H1 (cell line): ENCODE data around the gene UIMC1.

ENCODE experiments used
- ATF2 ChIP-seq: IDR thresholded peaks from 2 replicates; pipeline ENCODE4 v1.6.1; 2012; ENCODE audit warnings: low read length, inconsistent platforms
- BCL11A ChIP-seq, 2 experiments: IDR thresholded peaks; one replicate each; pipeline ENCODE4 v1.6.1; 2011; ENCODE audit warnings: low read depth in 2 of 2, low read length in 2 of 2, mild to moderate bottlenecking in 2 of 2
- CTCF ChIP-seq, 3 experiments: IDR thresholded peaks; 1 replicate in 2 of 3; 2 replicates in 1 of 3; pipeline versions ENCODE4 v1.5.1 to v1.6.1; 2011; ENCODE audit warnings: low read length in 3 of 3, mild to moderate bottlenecking in 3 of 3, inconsistent platforms in 2 of 3, low read depth in 1 of 3, moderate library complexity in 1 of 3; ENCODE audit not compliant: insufficient read depth in 1 of 3; ENCODE audit errors: control extremely low read depth in 1 of 3
- EP300 ChIP-seq, 2 experiments: IDR thresholded peaks; 1 replicate in 1 of 2; 2 replicates in 1 of 2; pipeline ENCODE4 v1.6.1; 2011 to 2012; ENCODE audit warnings: low read depth in 2 of 2, low read length in 2 of 2, mild to moderate bottlenecking in 2 of 2, borderline replicate concordance in 1 of 2, inconsistent platforms in 1 of 2, moderate library complexity in 1 of 2
- EZH2 ChIP-seq: fragments of 200-600 bp; sonication (generic); IDR thresholded peaks from 2 replicates; pipeline ENCODE4 v1.7.1; 2012; ENCODE audit warnings: low read depth, mild to moderate bottlenecking, moderate library complexity, low read length, inconsistent platforms; ENCODE audit not compliant: severe bottlenecking
- JUND ChIP-seq: IDR thresholded peaks from 2 replicates; pipeline ENCODE4 v1.6.1; 2011; ENCODE audit warnings: mild to moderate bottlenecking, improper control_type of control experiment, low read length
- MAX ChIP-seq: IDR thresholded peaks from 2 replicates; pipeline ENCODE4 v1.6.1; 2012; ENCODE audit warnings: inconsistent platforms
- POLR2A ChIP-seq, 2 experiments: IDR thresholded peaks; 1 replicate in 1 of 2; 2 replicates in 1 of 2; pipeline ENCODE4 v1.6.1; 2011; ENCODE audit warnings: low read depth in 2 of 2, low read length in 2 of 2, mild to moderate bottlenecking in 2 of 2; ENCODE audit errors: control extremely low read depth in 1 of 2
- POLR2AphosphoS5 ChIP-seq: IDR thresholded peaks from 2 replicates; pipeline ENCODE4 v1.6.1; 2011; ENCODE audit warnings: low read depth, low read length
- RXRA ChIP-seq: IDR thresholded peaks from 2 replicates; pipeline ENCODE4 v1.6.1; 2011; ENCODE audit warnings: low read depth, mild to moderate bottlenecking, low read length, moderate library complexity; ENCODE audit not compliant: insufficient read depth
- SIX5 ChIP-seq: IDR thresholded peaks from 2 replicates; pipeline ENCODE4 v1.6.1; 2011; ENCODE audit warnings: mild to moderate bottlenecking, low read depth, low read length
- SP4 ChIP-seq: IDR thresholded peaks from 2 replicates; pipeline ENCODE4 v1.6.1; 2012; ENCODE audit warnings: low read length, inconsistent platforms
- TCF12 ChIP-seq: IDR thresholded peaks from 2 replicates; pipeline ENCODE4 v1.6.1; 2011; ENCODE audit warnings: low read depth, mild to moderate bottlenecking, low read length

DNA sequence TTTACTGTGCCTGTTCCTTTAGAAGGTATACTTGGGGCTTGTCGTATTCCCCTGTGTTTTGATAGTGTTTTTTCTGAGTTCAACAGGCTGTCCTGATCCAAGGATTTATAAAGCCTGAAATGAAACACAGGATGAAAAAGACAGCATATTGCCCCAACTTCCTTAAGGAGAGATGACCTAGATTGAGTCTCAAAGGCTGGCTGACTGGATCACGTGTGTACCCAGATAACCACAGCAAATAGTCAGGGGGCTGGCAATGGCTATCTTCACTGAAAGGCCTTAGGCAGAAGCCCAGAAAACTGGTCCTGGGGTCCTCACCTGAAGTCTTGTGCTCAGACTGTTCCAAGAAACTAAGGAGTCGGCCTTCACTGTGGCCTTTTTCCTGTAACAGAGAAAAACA is 99.8 kb downstream of the UIMC1 start:
- TF ChIP-seq TCF12 (no peak), EZH2 (no peak), EP300 (IDR thresholded peaks at IDR 0.05; ENCODE audit: borderline replicate concordance in 1 of 2, low read depth in 2 of 2, low read length in 2 of 2) (no peak), BCL11A (IDR thresholded peaks at IDR 0.05; ENCODE audit: low read depth in 2 of 2, low read length in 2 of 2) (no peak), SP4 (no peak), ATF2 (no peak), CTCF (IDR thresholded peaks at IDR 0.05; ENCODE audit: control extremely low read depth in 1 of 3, insufficient read depth in 1 of 3, low read depth in 1 of 3, low read length in 3 of 3) (no peak), JUND (no peak), MAX (no peak), POLR2A (IDR thresholded peaks at IDR 0.05; ENCODE audit: control extremely low read depth in 1 of 2, low read depth in 2 of 2, low read length in 2 of 2) (no peak), POLR2AphosphoS5 (no peak), SIX5 (no peak), RXRA (no peak)
